AG09319 (cell line): Measurements from ENCODE around the gene LBP.

Experiments
- DNase-seq: peaks from one replicate; pipeline ENCODE4 v3.0.0-alpha.2; 2010; ENCODE audit warnings: low read depth; ENCODE audit errors: extremely low read depth
- TF ChIP-seq, protein P1 (sequence below): IDR thresholded peaks from 2 replicates; pipeline ENCODE4 v1.5.1; 2011; ENCODE audit warnings: low read depth, mild to moderate bottlenecking, inconsistent platforms, low read length, moderate library complexity

The LBP gene

DNA sequence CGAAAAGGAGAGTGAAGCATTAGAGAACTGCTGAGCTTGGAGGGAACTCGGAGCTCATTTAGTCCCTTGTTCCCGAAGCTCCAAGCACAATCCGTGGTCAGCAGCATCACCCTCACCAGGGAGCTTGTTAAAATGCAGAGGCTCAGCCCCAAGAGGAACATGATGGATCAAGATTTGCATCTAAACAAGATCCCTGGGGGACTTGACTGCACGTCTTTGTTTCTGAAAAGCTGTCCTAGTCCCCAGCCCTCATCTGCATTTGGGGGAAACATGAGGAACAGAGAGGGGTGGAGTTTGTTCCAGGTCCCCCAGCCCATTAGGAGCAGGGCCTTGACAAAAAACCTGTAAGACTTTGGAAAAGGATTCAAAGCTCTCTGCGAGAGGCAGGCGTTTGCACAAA is 4.1 kb upstream of the LBP start:
- TF ChIP-seq, protein P1, sequence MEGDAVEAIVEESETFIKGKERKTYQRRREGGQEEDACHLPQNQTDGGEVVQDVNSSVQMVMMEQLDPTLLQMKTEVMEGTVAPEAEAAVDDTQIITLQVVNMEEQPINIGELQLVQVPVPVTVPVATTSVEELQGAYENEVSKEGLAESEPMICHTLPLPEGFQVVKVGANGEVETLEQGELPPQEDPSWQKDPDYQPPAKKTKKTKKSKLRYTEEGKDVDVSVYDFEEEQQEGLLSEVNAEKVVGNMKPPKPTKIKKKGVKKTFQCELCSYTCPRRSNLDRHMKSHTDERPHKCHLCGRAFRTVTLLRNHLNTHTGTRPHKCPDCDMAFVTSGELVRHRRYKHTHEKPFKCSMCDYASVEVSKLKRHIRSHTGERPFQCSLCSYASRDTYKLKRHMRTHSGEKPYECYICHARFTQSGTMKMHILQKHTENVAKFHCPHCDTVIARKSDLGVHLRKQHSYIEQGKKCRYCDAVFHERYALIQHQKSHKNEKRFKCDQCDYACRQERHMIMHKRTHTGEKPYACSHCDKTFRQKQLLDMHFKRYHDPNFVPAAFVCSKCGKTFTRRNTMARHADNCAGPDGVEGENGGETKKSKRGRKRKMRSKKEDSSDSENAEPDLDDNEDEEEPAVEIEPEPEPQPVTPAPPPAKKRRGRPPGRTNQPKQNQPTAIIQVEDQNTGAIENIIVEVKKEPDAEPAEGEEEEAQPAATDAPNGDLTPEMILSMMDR, result no peak
- DNase-seq, result no peak

- no peak for DNase-seq
- TF ChIP-seq, protein P1, result no peak
These were observed 3.5 kb upstream of the LBP start for GRCh38 chr20:38342713-38343310.

- no peak for DNase-seq
- TF ChIP-seq, protein P1, result no peak
These were observed 2.8 kb upstream of the LBP start for GRCh38 chr20:38343311-38344106.

DNA sequence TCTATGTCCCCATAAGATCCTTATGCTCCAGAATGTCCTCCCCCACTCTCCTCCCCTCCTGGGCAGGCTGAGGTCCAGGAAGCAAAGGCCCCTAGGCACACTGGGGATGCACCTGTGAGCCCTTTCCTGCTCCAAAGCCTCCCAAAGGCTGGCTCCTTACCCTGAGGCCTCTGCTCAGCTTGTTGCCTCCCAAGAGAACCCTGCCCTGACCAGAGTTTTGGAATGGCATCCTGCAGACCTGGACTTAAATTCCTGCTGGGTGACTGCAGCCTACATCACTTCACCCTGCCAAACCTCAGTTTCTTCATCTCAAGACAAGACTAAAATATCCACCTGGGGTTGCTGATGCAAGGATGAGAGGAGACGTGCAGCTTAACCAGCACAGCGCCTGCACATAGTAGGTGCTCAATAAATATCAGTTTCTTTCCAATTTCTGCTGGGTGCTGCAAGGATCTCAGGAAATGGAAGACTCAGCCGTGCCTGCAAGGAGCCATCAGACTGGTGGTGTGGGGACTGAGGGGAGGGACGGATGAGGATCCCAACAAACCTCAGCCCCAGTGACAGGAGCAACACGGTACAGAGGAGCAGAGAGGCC is 2.1 kb upstream of the LBP start:
- DNase-seq, result no peak

DNA sequence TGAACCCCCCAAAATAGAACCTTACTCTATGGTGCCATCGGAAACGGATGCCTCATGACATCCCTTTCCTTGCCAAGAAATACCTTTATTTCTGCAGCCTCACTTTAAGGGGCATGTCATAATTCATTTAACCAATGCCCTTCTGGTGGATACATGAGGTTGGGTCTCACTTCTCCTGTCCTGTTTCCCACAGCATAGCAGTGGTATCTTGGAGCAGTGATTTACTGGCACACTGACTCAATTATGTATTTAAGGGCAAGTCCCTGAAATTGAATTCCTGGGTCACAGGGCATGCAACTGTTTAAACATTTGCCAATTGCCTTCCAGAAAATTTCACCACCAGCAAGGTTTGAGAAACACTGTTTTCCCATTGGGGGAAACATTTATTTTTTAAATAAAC is 639 bp upstream of the LBP start:
- DNase-seq, result no peak
- TF ChIP-seq, protein P1, result no peak

More for the DNA sequence above, 2.1 kb upstream of the LBP start:
- TF ChIP-seq, protein P1, result no peak

DNA sequence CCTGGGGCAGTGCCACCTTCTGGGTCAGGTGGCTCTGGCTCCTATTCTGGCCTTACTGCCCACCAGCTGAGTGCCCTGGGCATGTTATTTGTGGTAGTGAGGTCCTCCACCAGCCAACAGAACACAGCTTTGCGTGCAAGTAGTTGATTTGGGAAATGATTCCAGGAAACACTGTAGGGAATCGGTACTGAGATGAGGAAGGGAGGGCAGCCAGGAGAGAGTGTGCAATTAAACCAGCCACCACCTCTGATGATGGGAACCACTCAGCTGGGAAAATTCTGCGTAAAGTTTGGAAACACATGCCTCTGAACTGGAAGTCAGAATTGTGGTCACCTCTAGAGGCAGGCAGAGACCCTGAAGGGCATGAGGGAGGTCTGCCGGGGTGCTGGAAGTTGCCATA is 459 bp downstream of the LBP start:
- TF ChIP-seq, protein P1, result no peak
- no peak for DNase-seq

DNA sequence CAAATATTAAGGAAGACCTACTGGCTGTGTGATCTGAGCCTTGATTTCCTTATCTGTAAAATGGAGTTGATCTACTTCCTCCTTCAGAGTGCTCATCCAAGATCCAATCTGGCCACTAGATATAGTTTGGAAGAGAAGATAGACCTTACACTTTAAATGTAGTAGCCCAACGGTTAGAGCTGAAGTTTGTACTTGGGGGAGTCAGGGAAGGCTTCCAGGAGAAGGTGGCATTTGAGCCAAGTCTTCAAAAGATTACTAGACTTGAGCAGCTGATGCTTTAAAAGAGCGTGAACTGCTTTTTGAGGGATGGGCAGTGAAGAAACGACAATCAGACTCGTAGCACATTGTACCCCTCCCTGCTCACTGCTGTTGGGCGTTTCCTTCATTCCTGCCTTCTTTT is 3.6 kb downstream of the LBP start:
- TF ChIP-seq, protein P1, result no peak
- no peak for DNase-seq
